ENCODE results near the gene LCORL. TPM values are rescaled to one million over a fixed set of nuclear protein-coding genes. Genes with fewer than 3 reads are reported as not detected.

The LCORL gene
- total RNA-seq, 4 donors from 2014 or later = 6.1 to 17.5 (median 8.2) TPM

GRCh38 chr4:17895481-17895880 is 126.1 kb downstream of the LCORL start:
- Histone ChIP-seq H3K4me1 (no peaks in the 10 kb centered on the region), H3K4me3 (no peak overlapping the region), H3K36me3 (peaks cover 0 to 4% (median 0%) of the 10 kb centered on the region in 3 donors), H3K27me3 (no peaks in the 10 kb centered on the region), H3K9me3 (no peaks in the 10 kb centered on the region), H3K27ac (no peak overlapping the region)
- TF ChIP-seq CTCF (IDR thresholded peaks at IDR 0.05) (no peak), POLR2A (IDR thresholded peaks at IDR 0.05) (no peak)
- DNase-seq = no peak
- intact Hi-C loops (cut with DNase I) = no loop called here
- 92 to 98% methylated on average over 3 of the region's 3 CpGs for WGBS, 2 donors

GRCh38 chr4:17894421-17894820 is 127.1 kb downstream of the LCORL start:
- Histone ChIP-seq H3K9me3 (no peaks in the 10 kb centered on the region), H3K27ac (no peak overlapping the region), H3K4me3 (no peak overlapping the region), H3K4me1 (no peaks in the 10 kb centered on the region), H3K36me3 (no peaks in the 10 kb centered on the region), H3K27me3 (no peaks in the 10 kb centered on the region)
- TF ChIP-seq POLR2A (IDR thresholded peaks at IDR 0.05) (no peak), CTCF (IDR thresholded peaks at IDR 0.05) (no peak)
- intact Hi-C loops (cut with DNase I) = no loop called here
- WGBS, 2 donors = 67 to 72% methylated on average over 3 of the region's 3 CpGs
- DNase-seq = no peak

- DNase-seq = no peak
- Histone ChIP-seq H3K9me3 (no peaks in the 10 kb centered on the region), H3K27ac (no peak overlapping the region), H3K4me3 (no peak overlapping the region), H3K27me3 (no peaks in the 10 kb centered on the region), H3K4me1 (no peaks in the 10 kb centered on the region), H3K36me3 (peaks cover 0 to 4% (median 0%) of the 10 kb centered on the region in 3 donors)
- TF ChIP-seq CTCF (IDR thresholded peaks at IDR 0.05) (no peak), POLR2A (IDR thresholded peaks at IDR 0.05) (no peak)
- intact Hi-C loops (cut with DNase I) = no loop called here
- WGBS, 2 donors = 95 to 97% methylated on average over 1 of the region's 1 CpG
Observed at GRCh38 chr4:17889692-17890091, 131.9 kb downstream of the LCORL start.

- TF ChIP-seq POLR2A (IDR thresholded peaks at IDR 0.05) = no peak
- TF ChIP-seq CTCF (IDR thresholded peaks at IDR 0.05) = no peak
- WGBS, 2 donors = 86 to 97% methylated on average over 2 of the region's 2 CpGs
- Histone ChIP-seq H3K9me3 (no peaks in the 10 kb centered on the region), H3K27me3 (no peaks in the 10 kb centered on the region), H3K4me1 (no peaks in the 10 kb centered on the region), H3K4me3 (no peak overlapping the region), H3K36me3 (peaks cover 0 to 17% (median 0%) of the 10 kb centered on the region in 3 donors), H3K27ac (no peak overlapping the region)
- intact Hi-C loops (cut with DNase I) = no loop called here
- no peak for DNase-seq
Observed at GRCh38 chr4:17884511-17884910, 137.0 kb downstream of the LCORL start.

GRCh38 chr4:17884063-17884462 is 137.5 kb downstream of the LCORL start:
- no peak for DNase-seq
- H3K9me3 ChIP-seq = no peaks in the 10 kb centered on the region
- intact Hi-C loops (cut with DNase I) = no loop called here
- no peak for TF ChIP-seq CTCF (IDR thresholded peaks at IDR 0.05)
- TF ChIP-seq POLR2A (IDR thresholded peaks at IDR 0.05) = no peak
- H3K27ac ChIP-seq = no peak overlapping the region
- no peaks in the 10 kb centered on the region for H3K27me3 ChIP-seq
- H3K4me3 ChIP-seq = no peak overlapping the region
- peaks cover 0 to 17% (median 0%) of the 10 kb centered on the region in 3 donors for H3K36me3 ChIP-seq
- no peaks in the 10 kb centered on the region for H3K4me1 ChIP-seq
- 93 to 97% methylated on average over 2 of the region's 2 CpGs for WGBS, 2 donors

Data from esophagus squamous epithelium (tissue), 5 donors.